Measurements from ENCODE around the gene STYXL1. TPM values are rescaled to one million over a fixed set of nuclear protein-coding genes. Genes with fewer than 3 reads are reported as not detected.

STYXL1 gene
- total RNA-seq, 4 donors from 2014 or later, result 33.4 to 63.9 (median 42.2) TPM

- no peak for DNase-seq (ENCODE audit: low spot score in 2 of 2)
- no peak for TF ChIP-seq POLR2A (IDR thresholded peaks at IDR 0.05)
- TF ChIP-seq, protein P1, sequence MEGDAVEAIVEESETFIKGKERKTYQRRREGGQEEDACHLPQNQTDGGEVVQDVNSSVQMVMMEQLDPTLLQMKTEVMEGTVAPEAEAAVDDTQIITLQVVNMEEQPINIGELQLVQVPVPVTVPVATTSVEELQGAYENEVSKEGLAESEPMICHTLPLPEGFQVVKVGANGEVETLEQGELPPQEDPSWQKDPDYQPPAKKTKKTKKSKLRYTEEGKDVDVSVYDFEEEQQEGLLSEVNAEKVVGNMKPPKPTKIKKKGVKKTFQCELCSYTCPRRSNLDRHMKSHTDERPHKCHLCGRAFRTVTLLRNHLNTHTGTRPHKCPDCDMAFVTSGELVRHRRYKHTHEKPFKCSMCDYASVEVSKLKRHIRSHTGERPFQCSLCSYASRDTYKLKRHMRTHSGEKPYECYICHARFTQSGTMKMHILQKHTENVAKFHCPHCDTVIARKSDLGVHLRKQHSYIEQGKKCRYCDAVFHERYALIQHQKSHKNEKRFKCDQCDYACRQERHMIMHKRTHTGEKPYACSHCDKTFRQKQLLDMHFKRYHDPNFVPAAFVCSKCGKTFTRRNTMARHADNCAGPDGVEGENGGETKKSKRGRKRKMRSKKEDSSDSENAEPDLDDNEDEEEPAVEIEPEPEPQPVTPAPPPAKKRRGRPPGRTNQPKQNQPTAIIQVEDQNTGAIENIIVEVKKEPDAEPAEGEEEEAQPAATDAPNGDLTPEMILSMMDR (IDR thresholded peaks at IDR 0.05), result no peak
- WGBS, 2 donors, result 91 to 95% methylated on average over 14 of the region's 14 CpGs
- intact Hi-C loops (cut with DNase I; ENCODE audit: low total_unique reads), result no loop called here
- no peak overlapping the region for H3K4me3 ChIP-seq (ENCODE audit: low read depth, poor library complexity, severe bottlenecking)
Observed at GRCh38 chr7:76065016-76065612, 17.3 kb upstream of the STYXL1 start.

GRCh38 chr7:76064208-76064970 is 16.6 kb upstream of the STYXL1 start:
- WGBS, 2 donors, result 95 to 96% methylated on average over 24 of the region's 24 CpGs
- no peak for DNase-seq (ENCODE audit: low spot score in 2 of 2)
- intact Hi-C loops (cut with DNase I; ENCODE audit: low total_unique reads), result no loop called here
- TF ChIP-seq, protein P1 (IDR thresholded peaks at IDR 0.05), result no peak
- TF ChIP-seq POLR2A (IDR thresholded peaks at IDR 0.05), result no peak
- H3K4me3 ChIP-seq (ENCODE audit: low read depth, poor library complexity, severe bottlenecking), result no peak overlapping the region

DNA sequence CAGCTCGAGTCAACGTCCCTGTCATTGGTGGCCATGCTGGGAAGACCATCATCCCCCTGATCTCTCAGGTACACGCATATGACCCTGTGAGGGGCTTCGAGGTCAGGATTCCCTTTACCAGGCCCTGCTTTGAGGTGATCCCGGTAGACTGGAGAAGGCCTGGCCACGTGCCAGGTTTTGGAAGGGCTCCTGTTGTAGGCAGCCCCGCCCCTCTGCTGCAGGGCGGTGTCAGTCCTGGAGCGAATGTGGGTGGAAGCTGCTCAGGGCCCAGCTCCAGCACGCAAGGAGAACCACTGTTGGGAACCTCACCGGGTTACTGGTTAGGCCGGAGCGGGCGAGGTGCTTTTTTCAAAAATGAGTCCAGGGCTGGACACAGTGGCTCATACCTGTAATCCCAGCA is 15.7 kb upstream of the STYXL1 start:
- intact Hi-C loops (cut with DNase I; ENCODE audit: low total_unique reads), result no loop called here

GRCh38 chr7:76063114-76063513 is 15.3 kb upstream of the STYXL1 start:
- WGBS, 2 donors, result 70 to 83% methylated on average over 10 of the region's 10 CpGs
- TF ChIP-seq, protein P1 (IDR thresholded peaks at IDR 0.05), result no peak
- no peak for TF ChIP-seq POLR2A (IDR thresholded peaks at IDR 0.05)
- no peak for DNase-seq (ENCODE audit: low spot score in 2 of 2)
- intact Hi-C loops (cut with DNase I; ENCODE audit: low total_unique reads), result no loop called here
- no peak overlapping the region for H3K4me3 ChIP-seq (ENCODE audit: low read depth, poor library complexity, severe bottlenecking)

More for the DNA sequence above, 15.7 kb upstream of the STYXL1 start:
- peak; percentile 44 to 92 for DNase-seq (ENCODE audit: low spot score in 2 of 2)
- TF ChIP-seq, protein P1 (IDR thresholded peaks at IDR 0.05), result no peak
- no peak for TF ChIP-seq POLR2A (IDR thresholded peaks at IDR 0.05)
- no peak overlapping the region for H3K4me3 ChIP-seq (ENCODE audit: low read depth, poor library complexity, severe bottlenecking)
- 55 to 66% methylated on average over 9 to 12 of the region's 14 CpGs for WGBS, 2 donors

DNA sequence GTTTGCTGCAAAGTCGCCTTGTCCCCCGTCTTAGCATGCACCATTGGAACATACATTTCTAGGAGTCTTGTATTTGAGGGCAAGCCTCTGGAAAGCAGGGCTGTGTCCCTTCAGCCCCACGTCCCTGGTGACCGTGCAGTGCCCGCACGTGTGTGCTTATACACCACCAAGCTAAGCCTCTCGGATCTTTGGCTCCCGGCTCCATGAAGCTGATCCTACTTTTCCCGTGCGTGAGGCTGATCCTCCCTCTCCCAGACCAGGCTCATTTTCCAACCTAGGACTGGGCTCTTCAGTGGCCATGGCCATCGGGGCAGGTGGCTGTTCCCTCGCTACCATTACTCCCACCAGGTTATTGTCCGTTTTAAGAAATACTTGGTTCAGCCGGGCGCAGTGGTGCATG is 14.5 kb upstream of the STYXL1 start:
- intact Hi-C loops (cut with DNase I; ENCODE audit: low total_unique reads), result no loop called here
- DNase-seq (ENCODE audit: low spot score in 2 of 2), result no peak
- WGBS, 2 donors, result 95 to 96% methylated on average over 15 of the region's 15 CpGs
- TF ChIP-seq POLR2A (IDR thresholded peaks at IDR 0.05), result no peak
- TF ChIP-seq, protein P1 (IDR thresholded peaks at IDR 0.05), result no peak
- H3K4me3 ChIP-seq (ENCODE audit: low read depth, poor library complexity, severe bottlenecking), result no peak overlapping the region
